ENCODE data around the gene COL18A1.

GRCh38 chr21:45555557-45556301, 150.8 kb downstream of the COL18A1 start:
- TF ChIP-seq CTCF (IDR thresholded peaks at IDR 0.05) (peak; percentile 52 to 95 (median 72)), POLR2AphosphoS5 (IDR thresholded peaks at IDR 0.05) (no peak)
